Stimulated activated CD8-positive, alpha-beta memory T cell treated with anti-CD3 and anti-CD28 coated beads, Interleukin-2, amount 100 ng/mL, for 1 hour (primary cell): ENCODE data around the gene DCP1B.

Source experiments
- DNase-seq, 2 donors: peaks; one replicate each; pipeline ENCODE4 v3.0.0-alpha.2; 2020; ENCODE audit warnings: low read depth in 2 of 2

DCP1B gene

DNA sequence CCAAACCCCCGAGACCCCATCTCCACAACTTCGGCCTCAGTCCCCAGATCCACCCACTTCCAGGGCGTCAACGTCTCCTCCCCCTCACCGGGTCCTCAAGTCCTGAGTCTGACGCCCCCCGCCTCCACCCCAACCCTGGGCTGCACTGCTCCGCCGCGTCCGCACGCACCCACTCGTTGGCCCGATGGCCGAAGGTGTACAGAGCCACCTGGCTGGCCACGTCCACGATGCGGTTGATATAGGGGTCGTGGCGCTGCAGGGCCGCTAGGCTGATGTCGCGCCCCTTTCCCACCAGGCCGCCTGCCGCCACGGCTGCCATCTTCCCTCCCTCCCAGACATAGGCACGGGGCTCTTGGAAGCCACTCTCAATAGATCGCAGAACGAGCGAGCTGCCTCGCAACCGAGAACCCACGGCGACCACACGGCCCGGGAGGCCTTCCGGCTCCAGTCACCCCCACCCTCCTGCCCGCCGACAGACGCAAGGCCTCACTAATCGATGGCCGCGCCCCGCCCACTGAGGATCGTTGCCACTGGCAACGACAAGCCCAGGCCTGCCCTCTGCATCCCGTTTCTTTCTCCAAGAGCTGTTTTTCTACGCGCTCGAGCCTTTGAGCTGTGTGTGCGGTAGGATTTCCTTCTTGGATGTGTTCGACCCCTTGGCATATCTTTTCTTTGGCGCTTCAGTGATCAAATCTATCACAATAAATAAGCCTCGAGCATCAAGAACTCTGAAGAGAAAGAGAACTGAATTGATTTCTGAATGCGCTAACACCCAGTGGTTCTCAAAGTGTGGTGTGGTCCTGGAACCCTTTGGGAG lies at the start of gene DCP1B:
Gene DCP1B, minus strand, starts transcription at position 345 of the 817 bp plus-strand sequence. Its CDS starts 26 bp downstream, at position 319.
- peak; percentile 80 to 84 for DNase-seq

DNA sequence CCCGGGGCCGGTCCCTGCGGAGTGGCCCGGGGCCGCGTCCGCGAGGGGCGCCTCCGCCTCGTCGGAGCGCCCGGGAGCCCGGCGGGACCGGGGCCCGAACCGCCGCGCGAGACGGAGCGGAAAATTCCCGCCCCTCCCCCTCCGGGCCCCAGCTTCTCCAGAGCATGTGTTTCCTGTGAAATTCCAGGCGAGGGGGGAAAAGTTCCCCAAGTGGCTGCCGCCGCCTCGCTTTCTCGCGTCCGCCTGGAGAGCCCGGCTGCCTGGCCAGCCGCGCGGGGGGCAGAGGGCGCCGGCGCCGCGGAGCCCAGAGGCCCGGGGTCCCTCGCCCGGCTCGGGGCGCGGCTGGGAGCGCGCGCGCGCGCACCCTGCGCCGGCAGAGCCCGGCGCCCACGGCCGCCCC lies 49.4 kb upstream of the DCP1B start:
- no peak for DNase-seq

DNA sequence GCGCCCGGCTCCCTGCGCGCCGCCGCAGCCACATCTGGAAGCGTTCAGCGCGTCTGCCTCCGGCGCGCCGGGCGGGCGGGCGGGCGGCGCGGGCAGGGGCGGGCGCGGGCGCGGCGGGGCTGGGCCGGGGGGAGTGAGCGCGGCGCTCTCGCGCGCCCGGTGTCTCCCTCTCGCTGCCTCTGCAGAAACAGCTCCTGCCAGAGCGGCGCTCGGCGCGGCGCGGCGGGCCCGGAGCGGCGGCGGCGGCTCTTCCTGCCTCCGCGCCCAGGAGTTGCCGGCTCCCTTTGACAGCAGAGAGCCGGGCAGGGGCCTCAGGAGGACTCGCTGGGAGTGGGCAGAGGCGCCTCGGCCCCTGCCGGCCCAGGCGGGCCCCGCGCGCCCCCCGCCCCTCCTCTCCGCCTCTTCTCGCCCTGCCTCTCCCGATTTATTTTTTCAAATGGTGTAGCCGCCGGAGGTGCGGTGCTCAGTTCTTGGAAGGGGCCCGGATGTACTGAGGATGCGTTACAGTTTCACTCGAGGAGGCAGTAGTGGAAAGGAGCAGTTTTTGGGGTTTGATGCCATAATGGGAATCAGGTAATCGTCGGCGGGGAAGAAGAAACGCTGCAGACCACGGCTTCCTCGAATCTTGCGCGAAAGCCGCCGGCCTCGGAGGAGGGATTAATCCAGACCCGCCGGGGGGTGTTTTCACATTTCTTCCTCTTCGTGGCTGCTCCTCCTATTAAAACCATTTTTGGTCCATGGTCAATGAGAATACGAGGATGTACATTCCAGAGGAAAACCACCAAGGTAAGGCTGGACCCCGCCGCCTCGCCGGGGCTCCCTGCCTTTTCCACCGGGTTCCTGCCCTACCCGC lies 48.8 kb upstream of the DCP1B start, which contains the start of gene CACNA1C:
Gene CACNA1C, plus strand, starts transcription at position 162 of the 853 bp plus-strand sequence. Its CDS starts 576 bp downstream, at position 738.
- DNase-seq: no peak

DNA sequence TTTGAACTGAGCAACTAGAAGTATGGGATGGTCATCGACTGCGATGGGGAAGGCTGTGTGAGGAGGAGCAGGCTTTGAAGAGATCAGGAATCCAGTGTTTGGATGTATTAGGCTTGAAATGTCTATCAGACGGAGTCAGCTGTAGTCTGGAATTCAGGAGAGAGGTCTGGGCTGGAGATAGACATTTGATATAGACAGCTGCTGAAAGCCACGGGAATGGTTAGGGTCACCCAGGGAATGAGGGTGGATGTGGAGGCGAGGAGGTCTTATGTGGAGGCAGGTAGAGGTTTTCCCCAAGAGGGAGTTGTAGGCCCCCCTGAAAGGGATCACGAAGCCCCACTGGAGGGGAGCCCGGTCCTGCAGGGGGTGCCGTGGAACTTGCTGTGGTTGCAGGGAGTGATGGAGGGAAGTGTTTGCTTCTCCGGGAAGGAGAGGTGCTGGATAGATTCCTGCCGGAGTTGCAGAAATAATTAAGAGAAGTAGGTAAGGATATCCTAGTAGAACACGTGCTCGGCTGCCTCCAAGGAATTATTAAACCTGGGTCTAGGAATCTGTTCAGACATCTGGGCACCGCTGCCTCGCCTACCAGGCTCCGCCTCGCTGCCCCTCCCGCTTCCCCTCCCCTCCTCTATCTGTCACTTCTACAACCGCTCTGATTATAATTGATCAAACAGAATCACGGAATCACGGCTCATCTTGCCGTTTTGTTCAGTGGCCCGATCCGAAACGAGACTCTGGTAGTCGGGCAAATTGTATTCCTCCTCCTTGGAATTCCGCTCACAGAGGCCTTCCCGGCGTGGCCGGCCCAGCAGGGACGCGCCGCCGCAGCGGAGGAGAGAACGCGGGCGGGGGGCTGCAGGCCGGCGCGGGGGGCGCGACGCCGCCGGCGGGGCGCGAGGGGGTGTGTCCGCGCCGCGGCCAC lies 47.7 kb upstream of the DCP1B start:
- no peak for DNase-seq

DNA sequence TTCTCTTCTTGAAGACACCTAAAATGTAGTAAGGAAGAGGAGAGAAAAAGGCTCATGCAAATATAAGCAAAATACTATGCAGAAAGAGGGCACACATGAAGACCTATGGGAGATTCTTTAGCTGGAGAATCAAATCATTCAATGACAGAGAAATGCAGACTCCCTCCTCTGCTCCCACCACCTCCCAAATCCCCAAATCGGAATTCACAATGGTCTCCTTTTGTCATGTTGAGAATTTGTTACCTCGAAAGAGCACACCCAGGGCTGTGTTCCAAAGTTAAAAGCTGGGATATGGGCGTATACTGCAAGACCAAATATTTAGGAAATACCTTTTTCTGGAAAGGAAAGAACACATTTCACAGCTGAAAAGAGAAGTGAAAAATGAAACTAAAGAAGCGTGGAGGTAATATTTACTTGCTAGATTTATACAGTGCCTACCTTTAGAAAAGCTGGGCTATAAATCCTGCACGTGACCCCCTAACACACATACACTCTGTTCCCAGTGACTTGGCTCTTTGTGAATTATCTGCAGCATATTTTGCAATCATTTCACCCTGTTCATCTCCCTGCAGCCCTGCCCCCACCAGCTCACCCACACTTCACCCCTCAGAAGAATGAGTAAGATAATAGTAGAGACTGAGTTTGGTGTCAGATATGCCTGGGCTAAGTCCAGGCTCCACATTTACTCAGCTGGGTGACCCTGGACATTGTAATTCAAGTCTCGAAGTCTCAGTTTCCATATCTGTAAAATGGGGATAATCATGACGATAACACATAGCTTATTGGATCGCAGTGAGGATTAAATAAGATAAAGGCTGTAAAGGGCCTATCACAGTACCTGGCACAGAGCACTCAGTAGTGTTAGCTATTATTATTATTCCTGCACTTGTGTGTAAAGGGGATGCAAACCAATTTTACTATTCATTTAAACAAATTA lies 45.6 kb upstream of the DCP1B start:
- DNase-seq: no peak

DNA sequence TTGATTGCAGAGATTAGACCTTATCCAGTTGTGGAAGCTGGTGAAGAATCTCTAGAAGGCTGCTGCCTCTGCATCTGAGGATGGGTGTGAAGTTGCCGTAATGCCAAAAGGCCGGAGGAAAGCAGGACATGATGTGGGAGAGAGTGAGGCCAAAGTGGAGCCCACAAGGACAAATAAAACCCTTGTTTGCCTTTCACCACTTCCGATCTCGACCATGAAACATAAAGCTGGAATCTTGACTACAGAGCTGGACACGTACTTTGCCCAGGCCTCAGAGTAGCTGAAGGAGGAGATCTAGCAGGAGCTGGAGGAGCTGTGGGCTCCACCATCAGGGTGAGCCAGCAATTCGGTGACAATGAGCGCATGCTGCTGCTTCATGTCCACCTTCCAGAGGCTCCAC lies 43.5 kb upstream of the DCP1B start:
- no peak for DNase-seq

DNA sequence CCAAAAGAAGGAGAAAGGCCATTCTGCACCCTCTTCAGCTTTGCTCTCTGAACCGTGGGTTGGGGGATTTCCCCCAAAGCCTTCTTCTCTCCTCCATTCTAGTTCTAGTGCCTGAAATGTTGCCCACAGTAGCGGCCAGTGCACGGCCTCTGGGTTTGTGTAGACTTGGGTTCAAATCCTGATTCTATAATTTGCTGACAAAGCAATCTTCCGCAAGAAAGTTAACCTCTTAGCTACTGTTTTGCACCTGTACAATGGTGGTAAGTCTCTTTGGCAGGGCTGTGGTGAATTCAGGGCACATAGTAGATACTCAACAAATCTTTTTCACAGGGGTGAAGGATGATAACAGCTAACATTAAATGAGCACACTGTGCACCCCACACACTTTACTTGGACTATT lies 42.7 kb upstream of the DCP1B start:
- no peak for DNase-seq

DNA sequence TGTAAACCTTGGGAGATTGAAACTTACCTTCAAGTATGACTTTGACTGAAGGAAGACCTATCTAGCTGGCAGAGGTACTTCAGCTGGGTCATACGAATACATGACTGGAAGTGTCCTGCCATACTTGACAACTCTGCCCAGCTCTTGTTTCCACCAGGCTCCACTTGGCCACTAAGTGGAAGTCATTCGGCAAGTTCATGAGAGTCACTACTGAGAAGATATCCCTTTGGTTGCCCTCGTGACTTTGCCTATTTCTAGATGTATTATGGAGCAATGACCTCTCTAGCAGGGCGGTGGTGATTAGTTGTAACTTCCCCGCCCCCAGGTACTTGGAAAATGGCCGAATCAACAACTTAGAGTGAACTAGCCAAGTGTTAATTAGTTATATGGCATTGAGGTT lies 39.9 kb upstream of the DCP1B start:
- no peak for DNase-seq

DNA sequence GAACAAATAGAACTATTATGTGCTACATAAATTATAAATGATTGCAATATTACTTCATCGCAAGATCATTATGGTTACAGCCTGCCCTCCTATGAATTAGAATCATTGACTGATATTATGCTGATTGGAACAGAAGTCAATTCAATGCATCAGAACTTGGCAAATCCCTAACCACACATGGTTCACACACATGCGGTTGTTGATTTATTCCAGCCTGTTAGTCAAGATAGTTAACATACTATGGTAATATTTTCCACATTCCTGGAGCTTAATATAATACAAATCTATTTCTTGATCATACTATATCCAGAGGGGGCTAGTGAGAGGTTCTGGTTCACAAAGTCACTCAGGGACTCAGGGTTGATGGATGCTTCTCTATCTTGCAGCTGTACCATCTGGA lies 38.8 kb upstream of the DCP1B start:
- DNase-seq: no peak

DNA sequence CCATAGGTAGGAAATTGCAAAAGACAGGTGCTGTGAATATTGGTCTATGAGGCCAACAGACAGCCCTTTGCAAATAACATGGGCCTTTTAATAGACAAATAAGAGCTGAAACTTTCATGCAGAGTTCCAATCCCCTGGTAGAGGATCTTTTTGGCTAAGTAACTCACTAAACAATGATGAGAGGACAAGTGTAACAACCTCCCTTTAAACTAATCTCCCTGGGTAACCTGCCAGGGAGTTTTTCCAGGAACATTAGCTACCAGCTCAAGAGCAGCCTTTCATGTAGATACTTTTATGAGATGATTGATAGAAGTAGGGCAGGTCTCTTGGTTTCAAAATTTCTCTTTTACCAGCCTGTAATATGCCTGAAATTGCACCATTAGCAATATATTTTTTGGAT lies 34.8 kb upstream of the DCP1B start:
- no peak for DNase-seq

DNA sequence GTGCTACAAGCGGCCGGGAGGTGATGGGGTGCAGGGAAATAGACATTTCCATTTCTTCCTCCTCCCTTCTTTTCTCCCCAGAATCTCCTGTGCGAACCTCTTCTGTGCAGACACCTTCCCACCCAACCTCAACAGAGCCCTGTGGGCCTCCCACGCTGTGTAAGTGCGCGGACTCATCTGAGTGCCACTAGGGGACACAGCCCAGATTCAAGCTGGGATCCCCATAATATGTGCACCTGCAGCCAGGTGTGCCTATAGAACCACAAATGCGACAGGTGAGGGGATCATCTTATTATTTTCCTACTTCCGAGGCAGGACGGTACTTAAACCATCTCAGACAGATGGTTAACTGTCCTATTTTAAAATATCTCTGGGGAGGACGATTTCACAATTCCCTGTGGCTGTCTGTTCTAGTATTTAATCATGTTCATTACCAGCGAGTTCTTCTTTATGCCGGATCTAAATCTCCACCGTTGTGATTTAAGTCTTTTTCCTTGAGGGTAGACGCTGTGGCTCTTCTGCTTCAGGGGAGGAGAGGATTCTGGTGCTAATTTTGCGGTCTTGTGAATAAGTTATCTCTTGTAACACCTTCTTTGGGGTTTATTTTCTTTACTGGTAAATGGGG lies 31.3 kb upstream of the DCP1B start:
- DNase-seq: no peak

DNA sequence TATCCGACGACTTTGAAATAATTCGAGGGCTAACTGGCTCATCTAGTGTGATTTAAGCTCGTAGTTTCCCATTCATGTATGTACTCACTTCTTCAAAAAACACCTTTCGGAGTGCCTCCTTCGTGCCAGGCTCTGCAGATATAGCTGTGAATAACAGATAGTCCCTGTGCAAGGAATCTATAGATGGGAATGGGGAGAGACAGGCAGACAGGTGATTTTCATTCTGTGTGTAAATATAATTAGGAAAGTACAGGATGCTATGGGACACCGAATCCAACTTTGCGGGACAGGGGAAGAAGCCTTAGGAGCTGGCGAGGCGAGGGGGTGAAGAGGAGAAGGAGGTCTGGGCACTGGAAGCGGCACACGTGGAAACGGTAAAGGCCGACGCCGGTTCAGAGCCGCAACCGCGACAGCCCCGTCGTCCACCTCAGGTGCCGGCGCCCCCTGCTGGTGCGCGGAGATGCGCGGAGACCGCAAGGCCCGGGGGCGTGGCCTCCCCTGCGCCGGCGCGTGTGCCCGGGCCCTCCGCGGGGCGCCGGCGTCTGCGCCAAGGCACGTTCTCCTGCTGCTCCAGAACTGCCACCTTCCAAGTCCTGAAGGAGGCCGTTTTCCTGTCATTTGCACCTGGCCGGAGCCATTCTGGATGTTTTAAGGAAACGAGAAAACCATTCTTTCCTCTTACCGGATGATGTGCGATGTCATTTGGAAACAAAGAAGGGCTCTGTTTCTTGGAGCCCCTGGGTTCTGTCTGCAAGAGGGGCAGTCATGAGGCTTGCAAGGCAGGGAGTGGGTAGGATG lies 30.6 kb upstream of the DCP1B start:
- peak; percentile 74 to 77 for DNase-seq

DNA sequence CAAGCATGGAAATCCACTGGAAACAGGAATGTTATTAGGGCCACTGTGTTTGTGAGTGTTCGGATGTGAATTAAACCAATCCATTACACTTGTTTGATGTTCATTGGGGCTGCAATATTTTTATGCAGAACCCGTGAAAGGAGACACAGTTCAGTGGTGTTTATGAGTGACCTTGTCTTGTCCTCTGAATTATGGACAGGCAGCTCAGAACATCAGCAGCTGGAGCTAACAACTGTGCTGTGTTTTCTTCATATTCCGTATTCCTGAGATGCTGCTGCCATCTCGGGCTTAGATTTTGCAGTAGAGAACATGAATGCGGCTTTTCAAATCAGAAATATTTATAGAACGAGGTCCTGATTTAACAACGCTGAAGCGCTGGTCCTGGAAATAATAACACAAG lies 28.2 kb upstream of the DCP1B start:
- no peak for DNase-seq

DNA sequence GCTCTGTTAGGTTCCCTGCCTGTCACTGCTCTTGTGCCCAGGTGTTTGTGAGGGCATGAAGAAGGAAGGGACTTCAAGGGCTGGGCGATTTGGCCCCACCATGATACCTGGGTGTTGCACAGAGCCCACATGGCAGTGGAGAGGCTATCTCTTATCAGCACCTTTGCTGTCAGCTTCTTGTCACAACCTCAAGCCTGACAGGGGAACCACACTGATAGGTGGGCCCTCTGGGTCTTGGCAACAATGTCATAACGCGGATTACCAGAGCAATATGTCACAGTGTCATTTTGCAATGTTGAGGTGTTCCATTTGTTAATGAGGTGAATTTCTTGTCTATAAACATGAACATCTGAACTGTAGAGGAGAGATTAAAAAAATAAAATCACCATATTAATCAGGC lies 25.6 kb upstream of the DCP1B start:
- DNase-seq: no peak

DNA sequence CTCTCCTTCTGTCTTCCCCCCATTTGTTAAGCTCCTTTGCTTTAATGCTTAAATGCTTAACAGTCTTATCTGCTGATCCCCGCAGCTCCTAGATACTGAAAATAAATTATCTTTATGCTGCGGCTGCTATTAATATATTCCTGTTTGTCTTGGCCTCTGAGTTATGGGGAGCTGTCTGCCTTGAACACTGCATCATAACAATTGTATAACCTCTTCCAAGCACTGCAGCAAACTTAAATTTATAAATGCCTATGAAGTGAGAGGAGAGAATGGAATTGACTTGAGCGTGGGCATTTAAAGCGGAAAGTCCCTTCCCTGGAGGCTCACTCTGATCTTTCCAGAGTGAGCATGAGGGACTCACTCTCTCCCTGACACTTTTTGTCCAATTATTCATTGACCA lies 23.1 kb upstream of the DCP1B start:
- DNase-seq: no peak

DNA sequence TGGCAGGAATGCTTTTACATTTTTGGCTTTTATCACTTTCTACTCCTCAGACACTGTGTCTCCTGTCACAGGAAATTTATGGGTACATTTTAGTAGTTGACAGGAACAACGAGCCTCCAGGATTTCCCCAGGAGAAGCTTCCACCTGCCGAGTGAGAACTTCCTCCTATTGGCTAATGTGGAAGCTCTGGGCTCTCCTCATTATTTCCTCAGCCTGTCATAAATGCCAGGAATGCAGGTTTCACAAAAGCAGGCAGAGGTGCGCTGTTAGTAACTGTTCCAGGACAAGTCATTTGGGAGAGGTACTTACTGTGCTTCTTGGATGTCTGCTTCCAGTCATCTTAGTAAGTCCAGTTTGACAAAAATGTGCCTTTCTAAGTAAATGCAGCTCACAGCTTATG lies 19.1 kb upstream of the DCP1B start:
- no peak for DNase-seq

DNA sequence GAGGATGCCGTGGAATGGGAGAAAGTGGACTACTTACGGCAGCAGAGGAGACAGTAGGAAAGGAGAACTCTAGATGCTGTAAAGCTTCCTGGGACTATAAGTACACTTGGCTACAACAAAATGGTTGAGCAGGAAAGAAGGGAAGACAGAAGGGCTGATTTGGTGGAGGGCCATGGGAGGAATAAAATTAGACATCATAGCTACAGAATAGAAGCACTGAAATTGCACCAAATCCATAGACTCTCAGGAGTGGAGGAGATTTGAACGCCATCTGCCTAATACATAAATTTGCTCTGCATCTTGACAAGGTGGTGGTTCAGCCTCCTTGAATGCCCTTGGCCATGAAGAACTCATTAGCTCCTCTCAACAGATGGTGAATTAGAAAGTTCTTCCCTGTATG lies 16.3 kb upstream of the DCP1B start:
- DNase-seq: no peak

DNA sequence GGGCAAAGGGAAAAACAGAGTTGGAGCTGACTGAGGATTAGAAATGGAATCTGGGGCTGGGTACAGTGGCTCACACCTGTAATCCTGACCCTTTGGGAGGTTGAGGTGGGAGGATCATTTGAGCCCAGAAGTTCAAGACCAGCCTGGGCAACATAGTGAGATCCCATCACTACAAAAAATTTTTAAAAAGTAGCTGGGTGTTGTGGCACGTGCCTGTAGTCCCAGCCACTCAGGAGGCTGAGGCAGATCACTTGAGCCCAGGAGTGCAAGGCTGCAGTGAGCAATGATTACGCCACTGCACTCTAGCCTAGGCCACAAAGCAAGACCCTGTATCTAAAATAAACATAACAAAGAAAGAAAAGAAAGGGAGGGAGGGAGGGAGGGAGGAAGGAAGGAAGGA lies 14.9 kb upstream of the DCP1B start:
- no peak for DNase-seq

DNA sequence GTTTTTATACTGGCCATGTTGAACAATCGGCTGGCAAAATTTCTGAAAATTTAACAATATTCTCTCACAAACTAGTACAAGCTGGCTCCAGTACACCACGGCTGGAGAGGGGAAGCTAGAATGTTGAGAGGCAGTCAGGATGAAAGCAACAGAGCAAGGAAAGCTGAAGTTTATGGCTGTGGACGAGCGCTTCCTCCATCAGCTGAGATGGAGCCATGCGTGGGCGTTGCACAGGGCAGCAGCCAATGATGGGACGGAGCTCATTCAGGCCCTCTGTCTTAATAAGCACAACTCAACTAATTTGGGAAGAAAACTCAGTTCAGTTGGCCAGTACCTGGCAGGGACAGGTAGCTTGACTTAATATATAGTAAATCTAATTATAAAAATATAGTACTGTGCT lies 14.1 kb upstream of the DCP1B start:
- no peak for DNase-seq
